Peyer's patch (tissue), 4 donors: ENCODE measurements around the gene PKN2.

Source experiments
- POLR2A ChIP-seq, 2 donors: fragments of 450-650 bp; IDR thresholded peaks; one replicate each; pipeline ENCODE4 v1.5.1; 2017; ENCODE audit warnings: antibody characterized with exemption in 2 of 2, mild to moderate bottlenecking in 2 of 2, moderate library complexity in 2 of 2
- TF ChIP-seq, protein P1 (sequence below), 6 experiments: fragments of 450-650 bp in 4 of 6; fragments of 200-600 bp in 2 of 6; sonication (generic) in 1 of 6; IDR thresholded peaks; one replicate each; pipeline ENCODE4 v1.5.1; 2017 to 2019; ENCODE audit warnings: antibody characterized with exemption in 6 of 6, mild to moderate bottlenecking in 3 of 6, moderate library complexity in 1 of 6

DNA sequence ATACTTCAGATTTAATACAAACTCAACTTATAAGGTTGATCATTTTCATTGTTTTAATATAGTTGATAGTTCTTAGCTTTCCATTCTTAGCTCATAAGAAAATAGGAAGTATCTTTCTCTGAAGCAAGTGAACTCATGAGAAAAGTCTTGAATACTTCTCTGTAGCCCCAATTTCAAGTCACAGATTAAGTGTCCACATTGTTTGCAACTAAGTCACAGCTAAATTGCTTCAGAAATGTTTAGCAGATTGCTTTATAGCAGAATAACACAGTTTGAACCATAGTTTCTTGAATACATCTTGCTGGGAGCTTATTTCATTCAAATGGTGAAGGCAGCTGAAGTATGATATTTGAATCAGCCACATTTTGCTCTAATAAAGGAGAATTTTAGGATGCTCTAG is 10.6 kb upstream of the PKN2 start:
- TF ChIP-seq, protein P1, sequence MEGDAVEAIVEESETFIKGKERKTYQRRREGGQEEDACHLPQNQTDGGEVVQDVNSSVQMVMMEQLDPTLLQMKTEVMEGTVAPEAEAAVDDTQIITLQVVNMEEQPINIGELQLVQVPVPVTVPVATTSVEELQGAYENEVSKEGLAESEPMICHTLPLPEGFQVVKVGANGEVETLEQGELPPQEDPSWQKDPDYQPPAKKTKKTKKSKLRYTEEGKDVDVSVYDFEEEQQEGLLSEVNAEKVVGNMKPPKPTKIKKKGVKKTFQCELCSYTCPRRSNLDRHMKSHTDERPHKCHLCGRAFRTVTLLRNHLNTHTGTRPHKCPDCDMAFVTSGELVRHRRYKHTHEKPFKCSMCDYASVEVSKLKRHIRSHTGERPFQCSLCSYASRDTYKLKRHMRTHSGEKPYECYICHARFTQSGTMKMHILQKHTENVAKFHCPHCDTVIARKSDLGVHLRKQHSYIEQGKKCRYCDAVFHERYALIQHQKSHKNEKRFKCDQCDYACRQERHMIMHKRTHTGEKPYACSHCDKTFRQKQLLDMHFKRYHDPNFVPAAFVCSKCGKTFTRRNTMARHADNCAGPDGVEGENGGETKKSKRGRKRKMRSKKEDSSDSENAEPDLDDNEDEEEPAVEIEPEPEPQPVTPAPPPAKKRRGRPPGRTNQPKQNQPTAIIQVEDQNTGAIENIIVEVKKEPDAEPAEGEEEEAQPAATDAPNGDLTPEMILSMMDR (IDR thresholded peaks at IDR 0.05) = no peak
- no peak for TF ChIP-seq POLR2A (IDR thresholded peaks at IDR 0.05)
